K562 (cell line): ENCODE results near the gene PGK2. TPM values are rescaled to one million over a fixed set of nuclear protein-coding genes. Genes with fewer than 3 reads are reported as not detected.
A peak's percentile ranks its signal among the peaks of the same experiment; 100 is the strongest.
"Not testable (repeated sequence)": the region's sequence is repeated elsewhere in the genome, so short reads cannot be mapped to it uniquely, and the experiment has no call there.

Source experiments
- ATAC-seq: fragments of 200-7000 bp; cut with Tn5 transposase; 3 replicates; pipeline ENCODE4 v1.9.1; 2020; ENCODE audit warnings: moderate library complexity
- BruUV-seq: library from RNA; stranded (reverse); fragments of 400-500 nt; replicated peaks from 2 replicates; lab custom pipeline; 2021; lab: Mats Ljungman, UMichigan
- CTCF ChIA-PET: fragments of 300-600 bp; formaldehyde crosslinking; extraction: SDS; loops from one replicate; lab custom pipeline; 2021; ENCODE audit warnings: low intra/inter-chr PET ratio; lab: Yijun Ruan, JAX
- POLR2A ChIA-PET: fragments of 300-600, 350-650 bp; sonication (Branson Sonifier 250); formaldehyde crosslinking; extraction: SDS; loops from one replicate; lab custom pipeline; 2021; ENCODE audit warnings: antibody characterized with exemption, inconsistent platforms; lab: Yijun Ruan, JAX
- DNase-seq, 4 experiments: peaks; one replicate each; pipeline versions ENCODE4 v3.0.0 to v3.0.0-alpha.2; 2011 to 2018; ENCODE audit warnings: low spot score in 3 of 4, mixed read lengths in 3 of 4; ENCODE audit errors: extremely low read depth in 1 of 4
- FAIRE-seq: peaks from 2 replicates; lab custom pipeline; 2011; peaks lifted over from hg19 to GRCh38; lab: Jason Lieb, UNC
- H2AFZ ChIP-seq: 2 replicates; pipeline ENCODE4 v1.6.0; 2011; ENCODE audit warnings: low read depth, low read length, control low read depth, inconsistent platforms
- H3K27ac ChIP-seq: fragments of 200-600 bp; 3 replicates; pipeline ENCODE4 v1.8.0; 2011; ENCODE audit warnings: low read depth, mild to moderate bottlenecking, control low read depth, inconsistent platforms, low read length, moderate library complexity, mixed read lengths; ENCODE audit errors: extremely low read depth
- H3K27me3 ChIP-seq, 2 experiments: fragments of 300-600 bp in 1 of 2; 2 replicates in 1 of 2; 3 replicates in 1 of 2; pipeline versions ENCODE4 v1.6.0 to v1.8.0; 2011; ENCODE audit warnings: inconsistent platforms in 2 of 2, low read length in 2 of 2, mild to moderate bottlenecking in 1 of 2, mixed read lengths in 1 of 2, moderate library complexity in 1 of 2; ENCODE audit not compliant: control insufficient read depth in 2 of 2, insufficient read depth in 2 of 2
- H3K36me3 ChIP-seq: fragments of 300-600 bp; 3 replicates; pipeline ENCODE4 v1.8.0; 2011; ENCODE audit warnings: mild to moderate bottlenecking, low read length, inconsistent platforms; ENCODE audit not compliant: control insufficient read depth, insufficient read depth
- H3K4me1 ChIP-seq, 2 experiments: fragments of 200-600 bp in 1 of 2; replicated peaks in 1 of 2; 2 replicates in 1 of 2; 3 replicates in 1 of 2; pipeline versions ENCODE4 v1.5.1 to v1.8.0; 2011; ENCODE audit warnings: inconsistent platforms in 2 of 2, low read length in 2 of 2, mild to moderate bottlenecking in 1 of 2, mixed read lengths in 1 of 2, moderate library complexity in 1 of 2; ENCODE audit not compliant: control insufficient read depth in 2 of 2, insufficient read depth in 2 of 2
- H3K4me2 ChIP-seq: 2 replicates; pipeline ENCODE4 v1.6.1; 2011; ENCODE audit warnings: low read length, control low read depth, inconsistent platforms, mixed read lengths; ENCODE audit not compliant: insufficient read depth
- H3K4me3 ChIP-seq: fragments of 200-600 bp; sonication (generic), shearing (Covaris generic); 2 replicates; pipeline ENCODE4 v1.5.1; 2016; ENCODE audit warnings: control low read depth, inconsistent platforms
- H3K79me2 ChIP-seq: fragments of 200-600 bp; 3 replicates; pipeline ENCODE4 v1.8.0; 2011; ENCODE audit warnings: low read length, inconsistent platforms; ENCODE audit not compliant: control insufficient read depth, insufficient read depth
- H3K9ac ChIP-seq, 2 experiments: 2 replicates each; pipeline versions ENCODE4 v1.6.0 to v1.6.1; 2011; ENCODE audit warnings: low read depth in 2 of 2, low read length in 2 of 2, control low read depth in 1 of 2, inconsistent platforms in 1 of 2, mild to moderate bottlenecking in 1 of 2, mixed read lengths in 1 of 2; ENCODE audit not compliant: insufficient read depth in 1 of 2
- H3K9me1 ChIP-seq: one replicate; pipeline ENCODE4 v1.6.0; 2011; ENCODE audit warnings: inconsistent platforms, mild to moderate bottlenecking, low read length, moderate library complexity; ENCODE audit not compliant: control insufficient read depth, insufficient read depth
- H3K9me3 ChIP-seq: replicated peaks from 2 replicates; pipeline ENCODE4 v1.5.1; 2011; ENCODE audit warnings: low read depth, low read length, inconsistent platforms; ENCODE audit not compliant: control insufficient read depth, insufficient read depth
- H4K20me1 ChIP-seq: replicated peaks from 2 replicates; pipeline ENCODE4 v1.6.1; 2011; ENCODE audit warnings: low read length, inconsistent platforms, mixed read lengths; ENCODE audit not compliant: control insufficient read depth, insufficient read depth
- NFE2L1 ChIP-seq: fragments of 450-650 bp; IDR thresholded peaks from 2 replicates; pipeline ENCODE4 v1.6.1; 2016; ENCODE audit warnings: missing genetic modification characterization, low read depth, mild to moderate bottlenecking, missing compliant biosample characterization, moderate library complexity, borderline replicate concordance
- WGBS: fragments of 100-300 bp; shearing (Covaris generic); methylation state at CpG from one replicate; pipeline ENCODE4 v1.1.6; 2016; ENCODE audit warnings: low coverage, mixed read lengths; ENCODE audit not compliant: insufficient coverage; ENCODE audit errors: missing lambda C conversion rate; 5-methylcytosine and 5-hydroxymethylcytosine counted together
- in situ Hi-C: fragments of 300-500 bp; cut with MboI; formaldehyde crosslinking; loops from 4 replicates; pipeline ENCODE4 v1.15.0; 2018; ENCODE audit warnings: inconsistent platforms, mixed read lengths
- intact Hi-C: fragments of 100-400 bp; cut with micrococcal nuclease; formaldehyde crosslinking; loops from 2 replicates; pipeline ENCODE4 v1.14.2; 2022
- polyA plus RNA-seq, 8 experiments: library from polyadenylated mRNA; depleted of rRNA in 4 of 8; stranded (reverse) in 5 of 8; unstranded in 3 of 8; fragments of >200 nt; fragmentation: Nextera tagmentation in 2 of 8; fragmentation: Illumina TruSeq in 1 of 8; extraction: Ambion mirVana in 2 of 8; extraction: Trizol in 1 of 8; gene quantifications; 2 replicates each; pipeline versions ENCODE4 v1.2.1 to v1.2.3, GENCODE V29; 2011 to 2014; ENCODE audit warnings: inconsistent platforms in 1 of 8, missing spikeins in 1 of 8
- total RNA-seq, 7 experiments: library from RNA; depleted of rRNA in 6 of 7; stranded (reverse); fragments of >200 nt in 6 of 7; fragmentation: Illumina TruSeq in 2 of 7; extraction: Trizol in 2 of 7; gene quantifications; 2 replicates each; pipeline versions ENCODE4 v1.2.1 to v1.2.3, GENCODE V29; 2011 to 2021; ENCODE audit warnings: low replicate concordance in 1 of 7
- TF ChIP-seq, protein P1 (sequence below): IDR thresholded peaks from 2 replicates; pipeline ENCODE4 v1.6.1; 2016; ENCODE audit warnings: missing genetic modification characterization, missing compliant biosample characterization

Gene PGK2
- total and polyA plus RNA-seq, 9 of the 15 experiments (the other 6 are each of a cell fraction or from before 2014, with no cell fraction given), result not detected

DNA sequence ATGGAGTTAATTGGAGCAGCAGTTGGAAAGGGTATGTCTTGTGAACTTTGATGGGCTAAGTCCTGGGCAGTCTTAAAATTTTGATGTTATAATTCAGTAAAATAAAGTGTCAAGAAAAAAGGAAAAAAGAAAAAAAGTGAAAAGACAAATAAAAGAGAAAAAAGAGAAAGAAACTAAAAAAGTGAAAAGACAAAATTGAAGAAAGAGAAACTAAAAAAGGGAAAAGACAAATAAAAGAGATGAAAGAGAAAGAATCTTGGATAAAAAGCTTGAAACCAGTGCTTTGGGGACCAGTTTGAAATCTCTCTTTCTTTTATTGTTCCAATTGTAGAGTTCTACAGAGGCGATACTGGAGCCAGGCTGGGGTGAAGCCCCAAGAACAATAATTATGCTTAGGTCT lies 12.0 kb upstream of the PGK2 start:
- CTCF ChIA-PET, result no interaction called here

GRCh38 chr6:49796842-49797455 lies 9.9 kb upstream of the PGK2 start:
- ATAC-seq, POLR2A ChIA-PET, CTCF ChIA-PET, H4K20me1 ChIP-seq, H3K4me1 ChIP-seq, BruUV-seq, DNase-seq, FAIRE-seq, H3K9me1 ChIP-seq, H2AFZ ChIP-seq, H3K9me3 ChIP-seq, H3K4me2 ChIP-seq, in situ Hi-C loops, H3K9ac ChIP-seq, intact Hi-C loops, H3K36me3 ChIP-seq, H3K79me2 ChIP-seq, H3K4me3 ChIP-seq, H3K27ac ChIP-seq, H3K27me3 ChIP-seq: not testable (repeated sequence)
- WGBS, result 82% methylated on average over 15 of the region's 21 CpGs

More for the DNA sequence above, 12.0 kb upstream of the PGK2 start:
- no peak for ATAC-seq
- Histone ChIP-seq H3K4me2 (no peak overlapping the region), H3K27ac (no peak overlapping the region), H4K20me1 (no peaks in the 10 kb centered on the region), H3K36me3 (no peaks in the 10 kb centered on the region), H3K9ac (no peak overlapping the region), H2AFZ (no peak overlapping the region; the same call in 1 of the 2 replicates), H3K9me3 (no peaks in the 10 kb centered on the region), H3K9me1 (no peaks in the 10 kb centered on the region), H3K4me3 (no peak overlapping the region), H3K79me2 (no peaks in the 10 kb centered on the region), H3K4me1 (no peaks in the 10 kb centered on the region), H3K27me3 (no peaks in the 10 kb centered on the region)
- in situ Hi-C loops (no loop called here), intact Hi-C loops (no loop called here)
- 80% methylated on average over 1 of the region's 1 CpG for WGBS
- no TSS peak for BruUV-seq
- POLR2A ChIA-PET, result no interaction called here
- no peak for DNase-seq
- TF ChIP-seq NFE2L1 (tag), result no peak
- TF ChIP-seq, protein P1, sequence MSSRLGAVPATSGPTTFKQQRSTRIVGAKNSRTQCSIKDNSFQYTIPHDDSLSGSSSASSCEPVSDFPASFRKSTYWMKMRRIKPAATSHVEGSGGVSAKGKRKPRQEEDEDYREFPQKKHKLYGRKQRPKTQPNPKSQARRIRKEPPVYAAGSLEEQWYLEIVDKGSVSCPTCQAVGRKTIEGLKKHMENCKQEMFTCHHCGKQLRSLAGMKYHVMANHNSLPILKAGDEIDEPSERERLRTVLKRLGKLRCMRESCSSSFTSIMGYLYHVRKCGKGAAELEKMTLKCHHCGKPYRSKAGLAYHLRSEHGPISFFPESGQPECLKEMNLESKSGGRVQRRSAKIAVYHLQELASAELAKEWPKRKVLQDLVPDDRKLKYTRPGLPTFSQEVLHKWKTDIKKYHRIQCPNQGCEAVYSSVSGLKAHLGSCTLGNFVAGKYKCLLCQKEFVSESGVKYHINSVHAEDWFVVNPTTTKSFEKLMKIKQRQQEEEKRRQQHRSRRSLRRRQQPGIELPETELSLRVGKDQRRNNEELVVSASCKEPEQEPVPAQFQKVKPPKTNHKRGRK, result peak; percentile 69
- no peak for FAIRE-seq
